ENCODE data around the gene CRADD.

The CRADD gene

DNA sequence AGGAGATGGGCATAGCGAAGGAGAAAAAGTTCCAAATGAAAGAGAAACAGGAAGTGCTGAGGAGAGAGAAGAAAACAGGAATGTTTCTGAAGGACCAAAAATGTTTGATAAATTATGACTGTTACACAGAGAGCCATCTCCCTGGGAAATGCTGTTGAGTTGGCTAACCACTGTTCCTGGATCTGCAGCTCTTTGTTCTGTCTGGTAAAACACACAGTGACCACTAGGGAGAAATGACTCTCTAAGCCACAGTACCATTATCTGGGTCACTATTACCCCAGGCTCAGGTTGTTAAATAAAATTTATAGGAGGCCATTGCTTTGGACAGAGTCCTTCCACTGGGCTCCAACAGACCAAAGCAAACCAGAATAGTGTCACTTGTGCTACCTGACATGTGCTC lies 219.3 kb downstream of the CRADD start:
- no peak for DNase-seq
- no peak overlapping the region for H3K4me3 Mint-ChIP-seq
- H3K9me3 Mint-ChIP-seq, result no peaks in the 10 kb centered on the region
- H3K4me1 Mint-ChIP-seq, result peaks cover 3% of the 10 kb centered on the region
- no peak overlapping the region for H3K27ac Mint-ChIP-seq
- H3K36me3 Mint-ChIP-seq (ENCODE audit: low read depth), result no peaks in the 10 kb centered on the region
- no peaks in the 10 kb centered on the region for H3K27me3 Mint-ChIP-seq
- ATAC-seq, result no peak

DNA sequence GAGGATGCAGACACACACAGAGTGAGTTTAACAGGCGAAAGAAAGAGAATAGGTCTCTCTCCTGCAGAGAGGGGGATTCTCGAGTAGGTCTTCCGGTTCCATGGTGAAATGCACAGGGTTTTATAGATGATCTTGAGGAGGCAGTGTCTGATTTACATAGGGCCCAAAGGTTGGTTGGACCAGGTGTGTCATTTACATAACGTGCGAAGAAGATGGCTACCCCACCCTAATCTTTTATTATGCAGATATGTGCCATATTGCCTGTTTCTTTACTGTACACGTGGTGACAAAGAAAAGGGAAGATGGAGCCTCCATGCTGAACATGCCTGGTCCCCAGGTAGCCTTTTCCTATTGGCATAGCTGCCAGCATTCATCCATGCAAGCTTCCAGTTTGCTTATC lies 219.8 kb downstream of the CRADD start:
- no peaks in the 10 kb centered on the region for H3K9me3 Mint-ChIP-seq
- H3K27ac Mint-ChIP-seq, result no peak overlapping the region
- DNase-seq, result no peak
- H3K4me3 Mint-ChIP-seq, result no peak overlapping the region
- no peak for ATAC-seq
- no peaks in the 10 kb centered on the region for H3K27me3 Mint-ChIP-seq
- H3K4me1 Mint-ChIP-seq, result peaks cover 3% of the 10 kb centered on the region
- no peaks in the 10 kb centered on the region for H3K36me3 Mint-ChIP-seq (ENCODE audit: low read depth)

DNA sequence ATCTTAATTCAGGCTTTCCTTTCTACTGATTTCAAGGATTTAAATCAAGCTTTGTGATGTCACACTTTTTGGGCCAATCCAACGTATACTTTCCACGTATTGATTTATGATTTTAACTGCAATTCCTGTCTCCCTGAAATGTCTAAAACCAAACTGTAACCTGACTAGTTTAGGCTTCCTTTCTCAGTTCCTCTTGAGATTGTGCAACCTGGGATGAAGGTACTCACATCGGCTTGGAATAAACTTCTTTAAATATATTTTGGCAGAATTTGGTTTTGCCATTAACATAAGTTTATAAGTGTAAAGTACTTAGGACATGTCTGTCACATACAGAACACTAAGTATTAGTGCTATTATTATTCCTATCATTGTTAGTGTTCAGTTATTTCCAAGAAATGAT lies 224.6 kb downstream of the CRADD start:
- DNase-seq, result no peak
- Mint-ChIP-seq H3K9me3 (no peaks in the 10 kb centered on the region), H3K4me1 (peaks cover 3% of the 10 kb centered on the region)

DNA sequence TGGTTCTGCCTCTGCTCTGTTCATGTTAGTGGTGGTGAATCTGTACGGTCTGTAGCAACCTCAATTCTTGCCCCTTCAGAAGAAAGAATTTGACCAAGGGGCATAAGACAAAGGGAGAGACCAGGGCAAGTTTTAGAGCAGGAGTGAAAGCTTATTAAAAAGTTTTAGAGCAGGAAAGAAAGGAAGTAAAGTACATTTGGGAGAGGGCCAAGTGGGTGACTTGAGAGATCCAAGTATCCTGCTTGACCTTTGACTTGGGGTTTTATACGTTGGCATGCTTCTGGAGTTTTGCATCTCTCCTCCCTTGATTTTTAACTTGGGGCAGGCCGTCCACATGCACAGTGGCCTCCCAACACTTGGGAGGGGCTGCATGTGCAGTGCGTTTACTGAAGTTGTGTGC lies 225.0 kb downstream of the CRADD start:
- Mint-ChIP-seq H3K27me3 (no peaks in the 10 kb centered on the region), H3K36me3 (ENCODE audit: low read depth) (no peaks in the 10 kb centered on the region), H3K27ac (no peak overlapping the region), H3K9me3 (no peaks in the 10 kb centered on the region), H3K4me1 (peaks cover 3% of the 10 kb centered on the region), H3K4me3 (no peak overlapping the region)
- DNase-seq (no peak), ATAC-seq (no peak)

More for the DNA sequence above, 224.6 kb downstream of the CRADD start:
- Mint-ChIP-seq H3K36me3 (ENCODE audit: low read depth) (no peaks in the 10 kb centered on the region), H3K27me3 (no peaks in the 10 kb centered on the region), H3K4me3 (no peak overlapping the region), H3K27ac (no peak overlapping the region)
- no peak for ATAC-seq

GRCh38 chr12:93902736-93903562 lies 225.8 kb downstream of the CRADD start:
- no peak overlapping the region for H3K4me3 Mint-ChIP-seq
- ATAC-seq, result no peak
- H3K4me1 Mint-ChIP-seq, result peaks cover 1% of the 10 kb centered on the region
- no peaks in the 10 kb centered on the region for H3K9me3 Mint-ChIP-seq
- no peaks in the 10 kb centered on the region for H3K27me3 Mint-ChIP-seq
- no peaks in the 10 kb centered on the region for H3K36me3 Mint-ChIP-seq (ENCODE audit: low read depth)
- H3K27ac Mint-ChIP-seq, result no peak overlapping the region
- no peak for DNase-seq

GRCh38 chr12:93904124-93904523 lies 226.9 kb downstream of the CRADD start:
- Mint-ChIP-seq H3K9me3 (no peaks in the 10 kb centered on the region), H3K27ac (no peak overlapping the region), H3K27me3 (no peaks in the 10 kb centered on the region), H3K4me3 (no peak overlapping the region), H3K36me3 (ENCODE audit: low read depth) (no peaks in the 10 kb centered on the region), H3K4me1 (no peaks in the 10 kb centered on the region)
- no peak for ATAC-seq
- DNase-seq, result no peak

DNA sequence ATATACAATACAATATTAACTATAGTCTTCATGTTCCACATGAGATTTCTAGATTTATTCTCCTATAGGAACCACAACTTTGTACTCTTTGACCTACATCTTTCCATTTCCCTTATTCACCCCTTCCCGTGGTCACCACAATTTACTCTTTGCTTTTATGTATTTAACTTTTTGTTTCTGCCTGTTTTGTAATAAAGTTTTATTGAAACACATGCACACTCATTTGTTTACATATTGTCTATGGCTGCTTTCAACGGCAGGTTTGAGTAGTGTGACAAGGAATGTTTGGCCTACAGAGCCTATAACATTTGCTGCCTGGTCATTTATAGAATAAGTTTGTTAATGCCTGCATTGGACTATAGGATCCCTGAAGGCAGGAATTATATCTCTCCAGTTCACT lies 231.1 kb downstream of the CRADD start:
- no peak overlapping the region for H3K4me3 Mint-ChIP-seq
- no peaks in the 10 kb centered on the region for H3K27me3 Mint-ChIP-seq
- H3K27ac Mint-ChIP-seq, result no peak overlapping the region
- no peak for ATAC-seq
- no peaks in the 10 kb centered on the region for H3K4me1 Mint-ChIP-seq
- no peak for DNase-seq
- no peaks in the 10 kb centered on the region for H3K36me3 Mint-ChIP-seq (ENCODE audit: low read depth)
- H3K9me3 Mint-ChIP-seq, result no peaks in the 10 kb centered on the region

GRCh38 chr12:93908846-93909567 lies 231.8 kb downstream of the CRADD start:
- no peak for ATAC-seq
- Mint-ChIP-seq H3K36me3 (ENCODE audit: low read depth) (no peaks in the 10 kb centered on the region), H3K27me3 (no peaks in the 10 kb centered on the region), H3K9me3 (no peaks in the 10 kb centered on the region), H3K4me1 (no peaks in the 10 kb centered on the region), H3K27ac (no peak overlapping the region), H3K4me3 (no peak overlapping the region)
- DNase-seq, result no peak

- DNase-seq, result no peak
- Mint-ChIP-seq H3K27me3 (no peaks in the 10 kb centered on the region), H3K27ac (no peak overlapping the region)
Observed at GRCh38 chr12:93911396-93911795, 234.2 kb downstream of the CRADD start.

DNA sequence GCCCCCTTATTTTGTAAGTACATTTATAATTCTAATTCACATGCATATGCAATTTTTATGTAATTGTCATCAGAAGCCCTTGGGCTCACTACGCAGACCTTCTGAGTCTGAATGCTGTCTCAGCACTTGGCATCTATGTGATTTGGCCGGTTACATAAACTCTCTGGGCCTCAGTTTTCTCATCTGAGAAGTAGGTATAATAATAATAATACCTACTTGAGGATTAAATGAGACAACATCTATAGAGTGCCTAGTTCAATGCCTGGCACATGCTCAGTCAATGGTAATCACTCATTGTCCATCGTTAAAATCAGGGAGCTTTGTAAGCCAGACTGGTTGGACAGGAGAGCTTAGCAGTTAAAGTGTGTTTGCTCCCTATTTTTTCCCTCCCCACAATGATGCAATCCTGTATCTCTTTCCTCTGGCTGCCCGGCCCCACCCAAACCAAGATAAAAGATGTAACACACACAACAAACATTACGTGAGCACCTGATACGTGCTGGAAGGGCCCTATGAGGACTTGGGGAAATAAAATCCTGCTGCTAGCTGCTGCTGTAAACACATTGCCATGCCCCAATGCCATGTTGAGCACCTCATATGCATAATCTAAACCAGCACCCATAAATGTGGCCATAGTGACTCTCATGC lies 235.0 kb downstream of the CRADD start:
- Mint-ChIP-seq H3K4me3 (no peak overlapping the region), H3K27ac (no peak overlapping the region), H3K27me3 (no peaks in the 10 kb centered on the region), H3K4me1 (no peaks in the 10 kb centered on the region), H3K36me3 (ENCODE audit: low read depth) (no peaks in the 10 kb centered on the region), H3K9me3 (no peaks in the 10 kb centered on the region)
- no peak for DNase-seq
- no peak for ATAC-seq

More at GRCh38 chr12:93911396-93911795, 234.2 kb downstream of the CRADD start:
- no peaks in the 10 kb centered on the region for H3K36me3 Mint-ChIP-seq (ENCODE audit: low read depth)
- ATAC-seq, result no peak
- no peaks in the 10 kb centered on the region for H3K9me3 Mint-ChIP-seq
- H3K4me1 Mint-ChIP-seq, result no peaks in the 10 kb centered on the region
- no peak overlapping the region for H3K4me3 Mint-ChIP-seq

DNA sequence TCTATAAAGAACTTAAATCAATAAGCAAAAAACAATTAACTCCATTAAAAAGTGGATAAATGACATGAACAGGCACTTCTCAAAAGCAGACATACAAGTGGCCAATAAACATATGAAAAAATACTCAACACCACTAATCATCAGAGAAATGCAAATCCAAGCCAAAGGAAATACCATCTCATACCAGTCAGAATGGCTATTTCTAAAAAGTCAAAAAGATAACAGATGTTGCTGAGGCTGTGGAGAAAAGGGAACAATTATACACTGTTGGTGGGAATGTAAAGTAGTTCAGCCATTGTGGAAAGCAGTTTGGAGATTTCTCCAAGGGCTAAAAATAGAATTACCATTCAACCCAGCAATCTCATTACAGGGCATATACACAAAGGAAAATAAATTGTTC lies 236.7 kb downstream of the CRADD start:
- DNase-seq (no peak), ATAC-seq (no peak)
- Mint-ChIP-seq H3K36me3 (ENCODE audit: low read depth) (no peaks in the 10 kb centered on the region), H3K4me3 (no peak overlapping the region), H3K9me3 (no peaks in the 10 kb centered on the region), H3K4me1 (peaks cover 3% of the 10 kb centered on the region), H3K27me3 (no peaks in the 10 kb centered on the region), H3K27ac (no peak overlapping the region)

- no peak overlapping the region for H3K4me3 Mint-ChIP-seq
Observed at GRCh38 chr12:93914281-93914680, 237.1 kb downstream of the CRADD start.

DNA sequence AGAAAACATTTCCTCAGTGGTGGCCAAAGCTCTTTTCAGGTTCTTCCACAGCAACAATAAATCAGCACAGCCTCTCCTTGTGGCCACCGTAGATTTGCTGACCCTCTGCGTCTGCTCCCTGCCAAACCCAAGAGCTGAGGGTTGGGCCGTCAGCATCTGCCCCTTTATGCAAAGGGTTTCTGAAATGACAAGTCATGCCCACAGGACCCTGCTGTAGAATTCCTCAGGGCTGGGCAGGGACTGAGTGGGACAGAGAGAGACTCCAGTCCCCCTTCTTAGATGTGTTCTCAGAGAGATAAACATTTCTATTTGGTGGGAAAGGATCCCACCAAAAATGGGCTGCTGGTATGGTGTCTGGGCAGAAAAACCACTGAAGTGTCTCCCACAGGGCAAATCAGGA lies 238.2 kb downstream of the CRADD start:
- Mint-ChIP-seq H3K27ac (no peak overlapping the region), H3K9me3 (no peaks in the 10 kb centered on the region), H3K36me3 (ENCODE audit: low read depth) (no peaks in the 10 kb centered on the region), H3K4me1 (peaks cover 3% of the 10 kb centered on the region), H3K27me3 (no peaks in the 10 kb centered on the region), H3K4me3 (no peak overlapping the region)
- DNase-seq (no peak), ATAC-seq (no peak)

More at GRCh38 chr12:93914281-93914680, 237.1 kb downstream of the CRADD start:
- ATAC-seq, result no peak
- no peaks in the 10 kb centered on the region for H3K36me3 Mint-ChIP-seq (ENCODE audit: low read depth)
- H3K27ac Mint-ChIP-seq, result no peak overlapping the region
- no peaks in the 10 kb centered on the region for H3K27me3 Mint-ChIP-seq
- no peak for DNase-seq
- H3K9me3 Mint-ChIP-seq, result no peaks in the 10 kb centered on the region
- peaks cover 3% of the 10 kb centered on the region for H3K4me1 Mint-ChIP-seq

GRCh38 chr12:93916402-93916801 lies 239.2 kb downstream of the CRADD start:
- Mint-ChIP-seq H3K27me3 (no peaks in the 10 kb centered on the region), H3K27ac (no peak overlapping the region), H3K4me3 (no peak overlapping the region), H3K9me3 (no peaks in the 10 kb centered on the region), H3K4me1 (peaks cover 3% of the 10 kb centered on the region), H3K36me3 (ENCODE audit: low read depth) (no peaks in the 10 kb centered on the region)
- DNase-seq (no peak), ATAC-seq (no peak)

- no peak for DNase-seq
- Mint-ChIP-seq H3K27ac (no peak overlapping the region), H3K4me3 (no peak overlapping the region), H3K27me3 (no peaks in the 10 kb centered on the region), H3K36me3 (ENCODE audit: low read depth) (no peaks in the 10 kb centered on the region), H3K4me1 (peaks cover 7% of the 10 kb centered on the region), H3K9me3 (no peaks in the 10 kb centered on the region)
- ATAC-seq, result no peak
Observed at GRCh38 chr12:93918262-93918661, 241.1 kb downstream of the CRADD start.

Measured in activated naive CD8-positive, alpha-beta T cell treated with anti-CD3 and anti-CD28 coated beads, Interleukin-2, amount 50 U/mL, for 24 hours (primary cell).